Endothelial cell of umbilical vein (primary cell): ENCODE data around the gene TBX20.
"Not testable (repeated sequence)": the region's sequence is repeated elsewhere in the genome, so short reads cannot be mapped to it uniquely, and the experiment has no call there.

Experiments
- EZH2 ChIP-seq: IDR thresholded peaks from 2 replicates; pipeline ENCODE4 v1.6.1; 2012; ENCODE audit warnings: borderline replicate concordance, low read depth, mild to moderate bottlenecking, moderate library complexity, low read length, inconsistent platforms; ENCODE audit not compliant: severe bottlenecking
- GATA2 ChIP-seq: IDR thresholded peaks from 2 replicates; pipeline ENCODE4 v1.7.0; 2011; ENCODE audit warnings: low read depth, mild to moderate bottlenecking, moderate library complexity, mixed read lengths, low read length; ENCODE audit not compliant: insufficient read length, insufficient read depth
- POLR2A ChIP-seq: IDR thresholded peaks from 2 replicates; pipeline ENCODE4 v1.6.1; 2012; ENCODE audit warnings: low read depth, mild to moderate bottlenecking, control low read depth, low read length
- POLR2AphosphoS5 ChIP-seq: IDR thresholded peaks from 2 replicates; pipeline ENCODE4 v1.6.1; 2012; ENCODE audit warnings: low read depth, mild to moderate bottlenecking, control low read depth, low read length, moderate library complexity; ENCODE audit not compliant: insufficient read depth
- TF ChIP-seq, protein P1 (sequence below), 2 donors: IDR thresholded peaks; 1 replicate in 1 of 2; 2 replicates in 1 of 2; pipeline ENCODE4 v1.5.1; 2011; ENCODE audit warnings: low read length in 2 of 2, mild to moderate bottlenecking in 2 of 2, moderate library complexity in 2 of 2, control low read depth in 1 of 2, inconsistent platforms in 1 of 2, low read depth in 1 of 2; ENCODE audit not compliant: insufficient read depth in 1 of 2; ENCODE audit errors: extremely low read depth in 1 of 2
- TF ChIP-seq, protein P2 (sequence below): IDR thresholded peaks from 2 replicates; pipeline ENCODE4 v1.6.1; 2011; ENCODE audit not compliant: insufficient read depth, insufficient read length

DNA sequence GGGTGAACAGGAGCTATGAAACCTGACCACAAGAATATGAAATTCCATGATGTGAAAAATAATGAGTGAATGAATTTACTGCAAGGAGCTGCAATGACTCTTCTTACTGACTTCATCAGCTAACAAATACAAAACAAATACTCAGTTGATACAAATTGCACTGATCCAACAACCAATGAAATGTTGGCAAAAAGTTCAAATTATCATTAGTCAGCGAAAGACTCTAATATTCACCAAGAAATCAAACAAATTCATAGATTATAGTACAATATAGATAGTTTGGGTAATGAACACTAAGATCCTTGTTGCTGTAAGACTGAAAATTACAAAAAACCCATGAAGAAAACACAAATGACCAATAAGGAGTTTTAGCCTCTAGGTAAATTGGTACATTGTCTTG, 49.0 kb downstream of the TBX20 start:
- TF ChIP-seq, protein P1, sequence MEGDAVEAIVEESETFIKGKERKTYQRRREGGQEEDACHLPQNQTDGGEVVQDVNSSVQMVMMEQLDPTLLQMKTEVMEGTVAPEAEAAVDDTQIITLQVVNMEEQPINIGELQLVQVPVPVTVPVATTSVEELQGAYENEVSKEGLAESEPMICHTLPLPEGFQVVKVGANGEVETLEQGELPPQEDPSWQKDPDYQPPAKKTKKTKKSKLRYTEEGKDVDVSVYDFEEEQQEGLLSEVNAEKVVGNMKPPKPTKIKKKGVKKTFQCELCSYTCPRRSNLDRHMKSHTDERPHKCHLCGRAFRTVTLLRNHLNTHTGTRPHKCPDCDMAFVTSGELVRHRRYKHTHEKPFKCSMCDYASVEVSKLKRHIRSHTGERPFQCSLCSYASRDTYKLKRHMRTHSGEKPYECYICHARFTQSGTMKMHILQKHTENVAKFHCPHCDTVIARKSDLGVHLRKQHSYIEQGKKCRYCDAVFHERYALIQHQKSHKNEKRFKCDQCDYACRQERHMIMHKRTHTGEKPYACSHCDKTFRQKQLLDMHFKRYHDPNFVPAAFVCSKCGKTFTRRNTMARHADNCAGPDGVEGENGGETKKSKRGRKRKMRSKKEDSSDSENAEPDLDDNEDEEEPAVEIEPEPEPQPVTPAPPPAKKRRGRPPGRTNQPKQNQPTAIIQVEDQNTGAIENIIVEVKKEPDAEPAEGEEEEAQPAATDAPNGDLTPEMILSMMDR (IDR thresholded peaks at IDR 0.05; ENCODE audit: extremely low read depth in 1 of 2, insufficient read depth in 1 of 2, low read depth in 1 of 2, low read length in 2 of 2): not testable (repeated sequence)
- TF ChIP-seq POLR2AphosphoS5, POLR2A, EZH2, GATA2: not testable (repeated sequence)
- TF ChIP-seq, protein P2, sequence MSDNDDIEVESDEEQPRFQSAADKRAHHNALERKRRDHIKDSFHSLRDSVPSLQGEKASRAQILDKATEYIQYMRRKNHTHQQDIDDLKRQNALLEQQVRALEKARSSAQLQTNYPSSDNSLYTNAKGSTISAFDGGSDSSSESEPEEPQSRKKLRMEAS: not testable (repeated sequence)
